D721Med (cell line): ENCODE data around the gene PRAMEF6.
"Not testable (repeated sequence)": the region's sequence is repeated elsewhere in the genome, so short reads cannot be mapped to it uniquely, and the experiment has no call there.

Experiments used
- DNase-seq: peaks from one replicate; pipeline ENCODE4 v3.0.0; 2011; ENCODE audit warnings: low spot score; ENCODE audit not compliant: insufficient read length
- FAIRE-seq: peaks from 2 replicates; lab custom pipeline; 2011; peaks lifted over from hg19 to GRCh38; lab: Jason Lieb, UNC
- CTCF ChIP-seq: IDR thresholded peaks from 2 replicates; pipeline ENCODE4 v1.5.1; 2012; ENCODE audit warnings: mild to moderate bottlenecking, control low read depth; ENCODE audit not compliant: insufficient read depth; ENCODE audit errors: missing control alignments

The PRAMEF6 gene

GRCh38 chr1:12947480-12947879 lies at the start of gene PRAMEF6:
PRAMEF6 (minus strand) TSS chr1:12947580; CDS start chr1:12942518, 5,062 bp downstream.
- not testable (repeated sequence) for FAIRE-seq, DNase-seq

DNA sequence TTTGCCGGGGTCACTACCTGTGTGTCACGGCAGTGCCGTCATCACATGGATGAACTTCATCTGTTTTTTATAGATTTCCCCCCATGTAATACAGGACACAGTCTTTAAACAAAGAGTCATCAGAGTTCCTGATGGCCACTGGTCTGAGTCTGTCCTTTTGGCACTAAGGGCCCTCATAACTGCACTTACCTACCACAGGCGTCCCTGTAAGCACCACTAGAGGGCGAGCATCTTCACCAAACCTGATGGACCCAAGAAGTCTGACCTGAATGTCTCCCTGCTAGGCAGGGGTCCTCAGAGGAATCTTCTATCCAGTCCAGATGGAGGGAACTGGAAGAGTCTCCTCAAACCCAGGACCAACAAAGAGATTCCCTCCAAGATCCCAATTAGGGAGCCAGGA lies 23.0 kb downstream of the PRAMEF6 start:
- not testable (repeated sequence) for DNase-seq

DNA sequence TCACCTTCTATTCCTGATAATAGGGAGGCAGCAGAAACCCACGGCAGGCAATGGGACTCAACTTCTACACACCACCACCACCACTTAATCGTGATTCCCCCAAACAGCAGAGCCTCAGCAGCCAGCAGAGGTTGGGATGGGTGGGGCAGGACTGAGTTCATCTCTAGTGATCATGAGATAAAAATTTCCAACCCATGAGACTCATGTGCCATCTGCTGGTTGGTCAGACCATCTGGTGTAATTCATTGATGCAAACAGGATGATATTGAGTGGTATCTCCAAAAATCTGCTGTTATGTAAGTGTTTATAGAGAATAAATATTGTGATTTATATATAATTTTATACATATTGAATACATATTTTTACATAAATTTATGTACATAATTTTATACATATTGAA lies 25.6 kb downstream of the PRAMEF6 start:
- not testable (repeated sequence) for DNase-seq, FAIRE-seq
- TF ChIP-seq CTCF: peak; percentile 1

More for the DNA sequence above, 23.0 kb downstream of the PRAMEF6 start:
- FAIRE-seq: not testable (repeated sequence)

- not testable (repeated sequence) for DNase-seq, FAIRE-seq
Measured at GRCh38 chr1:12916310-12916709, 31.1 kb downstream of the PRAMEF6 start, which contains the start of gene PRAMEF7. PRAMEF7 (plus strand) TSS chr1:12916610; CDS start chr1:12917693, 1,083 bp downstream.

GRCh38 chr1:12903793-12904572 lies 43.4 kb downstream of the PRAMEF6 start:
- not testable (repeated sequence) for FAIRE-seq, DNase-seq

GRCh38 chr1:12899186-12899585 lies 48.2 kb downstream of the PRAMEF6 start:
- FAIRE-seq: not testable (repeated sequence)

GRCh38 chr1:12898170-12898569 lies 49.2 kb downstream of the PRAMEF6 start, which contains the start of gene PRAMEF10:
PRAMEF10 (minus strand) TSS chr1:12898270; CDS start chr1:12895847, 2,423 bp downstream.
- not testable (repeated sequence) for FAIRE-seq, DNase-seq

More at GRCh38 chr1:12899186-12899585, 48.2 kb downstream of the PRAMEF6 start:
- not testable (repeated sequence) for DNase-seq
